SK-N-SH (cell line): ENCODE results near the gene GPR149. TPM values are rescaled to one million over a fixed set of nuclear protein-coding genes. Genes with fewer than 3 reads are reported as not detected.

Source experiments
- CTCF ChIA-PET: fragments of 300-600, 350-600 bp; formaldehyde crosslinking; extraction: SDS; loops from one replicate; lab custom pipeline; 2021; lab: Yijun Ruan, JAX
- POLR2A ChIA-PET: fragments of 350-600 bp; sonication (Branson Sonifier 250); formaldehyde crosslinking; extraction: SDS; loops from one replicate; lab custom pipeline; 2020; ENCODE audit warnings: antibody characterized with exemption, inconsistent platforms; lab: Yijun Ruan, JAX
- DNase-seq: peaks from one replicate; pipeline ENCODE4 v3.0.0; 2012
- H2AFZ ChIP-seq: fragments of 200-600 bp; sonication (generic); 2 replicates; pipeline ENCODE4 v1.8.1; 2016; ENCODE audit warnings: antibody characterized with exemption, mild to moderate bottlenecking, low read depth
- H3F3A ChIP-seq: fragments of 200-600 bp; sonication (generic); replicated peaks from 2 replicates; pipeline ENCODE3; 2016; ENCODE audit warnings: antibody characterized with exemption, mild to moderate bottlenecking; ENCODE audit not compliant: insufficient read depth
- H3K27ac ChIP-seq, 2 experiments: fragments of 200-500 bp in 1 of 2; fragments of 200-600 bp in 1 of 2; sonication (Bioruptor generic) in 1 of 2; sonication (generic), shearing (Covaris generic) in 1 of 2; 2 replicates each; pipeline versions ENCODE4 v1.5.1 to v1.6.1; 2014 to 2016; ENCODE audit warnings: low read depth in 2 of 2, inconsistent platforms in 1 of 2, low read length in 1 of 2, mild to moderate bottlenecking in 1 of 2, mixed read lengths in 1 of 2
- H3K27me3 ChIP-seq: fragments of 200-600 bp; sonication (generic), shearing (Covaris generic); 2 replicates; pipeline ENCODE4 v1.6.1; 2016; ENCODE audit warnings: mixed run types; ENCODE audit not compliant: insufficient read depth
- H3K36me3 ChIP-seq, 2 experiments: fragments of 200-500 bp in 1 of 2; fragments of 200-600 bp in 1 of 2; sonication (Bioruptor generic) in 1 of 2; sonication (generic) in 1 of 2; replicated peaks in 1 of 2; 2 replicates each; pipeline versions ENCODE3 to v1.5.1; 2014 to 2016; ENCODE audit warnings: low read length in 1 of 2, mild to moderate bottlenecking in 1 of 2; ENCODE audit not compliant: insufficient read depth in 2 of 2, control insufficient read depth in 1 of 2
- H3K4me1 ChIP-seq, 2 experiments: fragments of 200-500 bp in 1 of 2; fragments of 200-600 bp in 1 of 2; sonication (Bioruptor generic) in 1 of 2; sonication (generic), shearing (Covaris generic) in 1 of 2; 2 replicates each; pipeline versions ENCODE4 v1.5.1 to v1.6.1; 2014 to 2016; ENCODE audit warnings: low read depth in 1 of 2, low read length in 1 of 2, mixed run types in 1 of 2; ENCODE audit not compliant: insufficient read depth in 2 of 2, control insufficient read depth in 1 of 2
- H3K4me2 ChIP-seq: fragments of 200-600 bp; sonication (generic), shearing (Covaris generic); 2 replicates; pipeline ENCODE4 v1.6.1; 2017; ENCODE audit warnings: mixed run types
- H3K4me3 ChIP-seq, 2 experiments: fragments of 200-500 bp in 1 of 2; fragments of 200-600 bp in 1 of 2; sonication (Bioruptor generic) in 1 of 2; sonication (generic), shearing (Covaris generic) in 1 of 2; 2 replicates each; pipeline versions ENCODE4 v1.5.1 to v1.8.1; 2014 to 2016; ENCODE audit warnings: low read depth in 2 of 2, inconsistent platforms in 1 of 2, low read length in 1 of 2, mild to moderate bottlenecking in 1 of 2, mixed read lengths in 1 of 2, moderate library complexity in 1 of 2
- H3K79me2 ChIP-seq: fragments of 200-600 bp; sonication (generic); 2 replicates; pipeline ENCODE4 v1.8.1; 2017; ENCODE audit warnings: mild to moderate bottlenecking; ENCODE audit not compliant: insufficient read depth
- H3K9ac ChIP-seq: fragments of 200-600 bp; sonication (generic); 2 replicates; pipeline ENCODE4 v1.6.1; 2017; ENCODE audit warnings: mixed run types
- H3K9me2 ChIP-seq: fragments of 200-600 bp; sonication (generic); 2 replicates; pipeline ENCODE4 v1.6.1; 2017; ENCODE audit warnings: mixed run types
- H3K9me3 ChIP-seq: fragments of 200-600 bp; sonication (generic); 2 replicates; pipeline ENCODE4 v1.6.1; 2017; ENCODE audit warnings: mixed run types, mild to moderate bottlenecking, moderate library complexity
- H4K20me1 ChIP-seq: fragments of 200-600 bp; sonication (generic); 2 replicates; pipeline ENCODE4 v1.6.1; 2017; ENCODE audit warnings: mild to moderate bottlenecking, mixed run types; ENCODE audit not compliant: insufficient read depth
- CTCF ChIP-seq: fragments of 200-600 bp; sonication (generic); IDR thresholded peaks from 2 replicates; pipeline ENCODE4 v1.6.1; 2017; ENCODE audit warnings: antibody characterized with exemption, mild to moderate bottlenecking, moderate library complexity
- ELF1 ChIP-seq: IDR thresholded peaks from 2 replicates; pipeline ENCODE4 v1.4.0; 2012
- EZH2phosphoT487 ChIP-seq: fragments of 200-600 bp; sonication (generic); IDR thresholded peaks from 2 replicates; pipeline ENCODE4 v1.6.1; 2017; ENCODE audit warnings: low read depth, mixed run types, mild to moderate bottlenecking, antibody characterized with exemption, moderate library complexity, borderline replicate concordance
- FOSL2 ChIP-seq: IDR thresholded peaks from 2 replicates; pipeline ENCODE4 v1.4.0; 2012; ENCODE audit warnings: low read depth, mild to moderate bottlenecking, moderate library complexity, borderline replicate concordance
- IRF3 ChIP-seq: fragments of 150-350 bp; IDR thresholded peaks from 2 replicates; pipeline ENCODE4 v1.6.1; 2016; ENCODE audit warnings: mild to moderate bottlenecking, low read depth, low read length
- MAX ChIP-seq: IDR thresholded peaks from 2 replicates; pipeline ENCODE4 v1.4.0; 2012; ENCODE audit warnings: low read depth
- MEF2A ChIP-seq: IDR thresholded peaks from 2 replicates; pipeline ENCODE4 v1.4.0; 2012; ENCODE audit warnings: low read depth, borderline replicate concordance
- RAD21 ChIP-seq: IDR thresholded peaks from 2 replicates; pipeline ENCODE4 v1.6.1; 2012; ENCODE audit warnings: mild to moderate bottlenecking, low read length
- RCOR1 ChIP-seq: fragments of 150-350 bp; IDR thresholded peaks from 2 replicates; pipeline ENCODE4 v1.6.1; 2017; ENCODE audit warnings: antibody characterized with exemption, low read length
- REST ChIP-seq: IDR thresholded peaks from 2 replicates; pipeline ENCODE4 v1.6.1; 2012; ENCODE audit warnings: mild to moderate bottlenecking, low read depth, low read length, moderate library complexity
- RFX5 ChIP-seq: IDR thresholded peaks from 2 replicates; pipeline ENCODE4 v1.6.1; 2012; ENCODE audit warnings: mild to moderate bottlenecking, improper control_type of control experiment, low read length
- TAF1 ChIP-seq: IDR thresholded peaks from 2 replicates; pipeline ENCODE4 v1.6.1; 2012; ENCODE audit warnings: low read depth, mild to moderate bottlenecking, low read length, moderate library complexity, borderline replicate concordance
- TCF12 ChIP-seq: IDR thresholded peaks from 2 replicates; pipeline ENCODE4 v1.4.0; 2012
- USF1 ChIP-seq: IDR thresholded peaks from 2 replicates; pipeline ENCODE4 v1.4.0; 2012; ENCODE audit warnings: low read depth, borderline replicate concordance
- YY1 ChIP-seq: IDR thresholded peaks from 2 replicates; pipeline ENCODE4 v1.4.0; 2012; ENCODE audit warnings: low read depth, mild to moderate bottlenecking
- ZBTB33 ChIP-seq: IDR thresholded peaks from 2 replicates; pipeline ENCODE4 v1.4.0; 2012; ENCODE audit warnings: low read depth, borderline replicate concordance
- polyA plus RNA-seq, 3 experiments: library from polyadenylated mRNA; depleted of rRNA; stranded (reverse); fragments of >200 nt; gene quantifications; 2 replicates each; pipeline ENCODE4 v1.2.3, GENCODE V29; 2012

The GPR149 gene
- polyA plus RNA-seq, 1 of the 3 experiments (the other 2 are of a cell fraction), result not detected

GRCh38 chr3:154473769-154474168, 43.8 kb upstream of the GPR149 start:
- CTCF ChIA-PET, result interaction anchor here (0.6 kb wide), 1 partner anchor 8 kb away, joined by 3 read pairs; no protein-coding TSS in a partner anchor
- no peaks in the 10 kb centered on the region for H3K4me1 ChIP-seq
- no peaks in the 10 kb centered on the region for H3K36me3 ChIP-seq
- no peak overlapping the region for H3K4me2 ChIP-seq
- TF ChIP-seq FOSL2, result no peak
- TF ChIP-seq CTCF, result no peak
- no peak for TF ChIP-seq IRF3
- no peak for TF ChIP-seq RFX5
- TF ChIP-seq YY1, result no peak
- no peak for TF ChIP-seq EZH2phosphoT487
- TF ChIP-seq RAD21, result no peak
- TF ChIP-seq RCOR1, result no peak
- no peak for TF ChIP-seq TAF1
- no peak for TF ChIP-seq MAX
- no peak for TF ChIP-seq USF1
- TF ChIP-seq MEF2A, result no peak
- TF ChIP-seq REST, result no peak
- no peak for TF ChIP-seq TCF12
- TF ChIP-seq ZBTB33, result no peak
- TF ChIP-seq ELF1, result no peak
- POLR2A ChIA-PET, result no interaction called here
- H4K20me1 ChIP-seq, result no peaks in the 10 kb centered on the region
- no peak overlapping the region for H3K4me3 ChIP-seq
- no peaks in the 10 kb centered on the region for H3K79me2 ChIP-seq
- no peaks in the 10 kb centered on the region for H3K27me3 ChIP-seq
- no peaks in the 10 kb centered on the region for H3K9me2 ChIP-seq
- no peak overlapping the region for H3K9ac ChIP-seq
- no peaks in the 10 kb centered on the region for H3F3A ChIP-seq
- no peak for DNase-seq
- no peak overlapping the region for H3K27ac ChIP-seq
- no peak overlapping the region for H2AFZ ChIP-seq
- peaks cover 6% of the 10 kb centered on the region for H3K9me3 ChIP-seq
